ENCODE data around the gene PDXK. TPM values are rescaled to one million over a fixed set of nuclear protein-coding genes. Genes with fewer than 3 reads are reported as not detected.

PDXK gene
- total and polyA plus RNA-seq, 2 experiments from 2014 or later = 103 to 192 TPM

GRCh38 chr21:43728467-43729390, 9.8 kb downstream of the PDXK start:
- TF ChIP-seq EZH2 (IDR thresholded peaks at IDR 0.05; ENCODE audit: borderline replicate concordance) (no peak), CTCF (IDR thresholded peaks at IDR 0.05; ENCODE audit: poor library complexity) (peak; percentile 63)
- Histone ChIP-seq H2AFZ (no peak overlapping the region), H3K36me3 (replicated peaks; ENCODE audit: insufficient read depth, low read depth) (no peaks in the 10 kb centered on the region), H3K4me3 (peak overlapping the region; percentile 74), H3K27me3 (no peaks in the 10 kb centered on the region), H4K20me1 (ENCODE audit: insufficient read depth, poor library complexity, severe bottlenecking) (peaks cover 25% of the 10 kb centered on the region), H3K4me1 (ENCODE audit: insufficient read depth) (peaks cover 63% of the 10 kb centered on the region), H3K9me2 (replicated peaks; ENCODE audit: insufficient read depth) (no peaks in the 10 kb centered on the region), H3K4me2 (peak overlapping the region; percentile 87), H3K79me2 (peaks cover 91% of the 10 kb centered on the region), H3K27ac (peak overlapping the region; percentile 99), H3K9me3 (ENCODE audit: low read depth) (no peaks in the 10 kb centered on the region)
- WGBS (ENCODE audit: low lambda C conversion rate, missing lambda C conversion rate) = 4% methylated on average over 44 of the region's 59 CpGs
- peak; percentile 97 for DNase-seq (ENCODE audit: low spot score)

- no peaks in the 10 kb centered on the region for H3K36me3 ChIP-seq (replicated peaks; ENCODE audit: insufficient read depth, low read depth)
These were observed 12.5 kb downstream of the PDXK start for GRCh38 chr21:43731476-43731875.

GRCh38 chr21:43731891-43732711, 13.2 kb downstream of the PDXK start:
- Histone ChIP-seq H4K20me1 (ENCODE audit: insufficient read depth, poor library complexity, severe bottlenecking) (peaks cover 5% of the 10 kb centered on the region), H3K27ac (peak overlapping the region; percentile 90), H2AFZ (no peak overlapping the region), H3K4me1 (ENCODE audit: insufficient read depth) (peaks cover 72% of the 10 kb centered on the region), H3K4me3 (no peak overlapping the region), H3K4me2 (peak overlapping the region; percentile 71), H3K36me3 (replicated peaks; ENCODE audit: insufficient read depth, low read depth) (no peaks in the 10 kb centered on the region), H3K9me2 (replicated peaks; ENCODE audit: insufficient read depth) (no peaks in the 10 kb centered on the region), H3K27me3 (no peaks in the 10 kb centered on the region), H3K79me2 (peaks cover 88% of the 10 kb centered on the region), H3K9me3 (ENCODE audit: low read depth) (no peaks in the 10 kb centered on the region)
- WGBS (ENCODE audit: low lambda C conversion rate, missing lambda C conversion rate) = 89% methylated on average over 23 of the region's 23 CpGs
- no peak for TF ChIP-seq EZH2 (IDR thresholded peaks at IDR 0.05; ENCODE audit: borderline replicate concordance)
- TF ChIP-seq CTCF (IDR thresholded peaks at IDR 0.05; ENCODE audit: poor library complexity) = no peak
- TF ChIP-seq EZH2phosphoT487 (IDR thresholded peaks at IDR 0.05; ENCODE audit: low read depth, severe bottlenecking, unreplicated experiment) = no peak
- DNase-seq (ENCODE audit: low spot score) = no peak

More at GRCh38 chr21:43731476-43731875, 12.5 kb downstream of the PDXK start:
- Histone ChIP-seq H3K9me2 (replicated peaks; ENCODE audit: insufficient read depth) (no peaks in the 10 kb centered on the region), H3K27ac (peak overlapping the region; percentile 90), H3K4me2 (peak overlapping the region; percentile 71), H3K4me3 (no peak overlapping the region), H4K20me1 (ENCODE audit: insufficient read depth, poor library complexity, severe bottlenecking) (peaks cover 6% of the 10 kb centered on the region), H3K4me1 (ENCODE audit: insufficient read depth) (peaks cover 69% of the 10 kb centered on the region), H3K9me3 (ENCODE audit: low read depth) (no peaks in the 10 kb centered on the region), H2AFZ (no peak overlapping the region), H3K79me2 (peaks cover 89% of the 10 kb centered on the region), H3K27me3 (no peaks in the 10 kb centered on the region)
- no peak for TF ChIP-seq EZH2 (IDR thresholded peaks at IDR 0.05; ENCODE audit: borderline replicate concordance)
- no peak for TF ChIP-seq EZH2phosphoT487 (IDR thresholded peaks at IDR 0.05; ENCODE audit: low read depth, severe bottlenecking, unreplicated experiment)
- no peak for TF ChIP-seq CTCF (IDR thresholded peaks at IDR 0.05; ENCODE audit: poor library complexity)
- DNase-seq (ENCODE audit: low spot score) = peak; percentile 80
- WGBS (ENCODE audit: low lambda C conversion rate, missing lambda C conversion rate) = 74% methylated on average over 6 of the region's 6 CpGs
